ENCODE results near the gene COX17. TPM values are rescaled to one million over a fixed set of nuclear protein-coding genes. Genes with fewer than 3 reads are reported as not detected.

The COX17 gene
- total RNA-seq, 2 donors from 2014 or later: 13.8 to 29.6 TPM

- WGBS, 2 donors: 84 to 93% methylated on average over 5 of the region's 5 CpGs
- H3K36me3 ChIP-seq (replicated peaks in 1 of 2; ENCODE audit: insufficient read depth in 1 of 2, low read depth in 2 of 2): peaks cover 0 to 15% of the 10 kb centered on the region in 2 donors
Measured at GRCh38 chr3:119669906-119670570, 7.2 kb downstream of the COX17 start.

GRCh38 chr3:119665954-119666559 is 11.1 kb downstream of the COX17 start:
- intact Hi-C loops (cut with DNase I): no loop called here
- no peaks in the 10 kb centered on the region for H3K9me3 ChIP-seq
- DNase-seq (no peak), ATAC-seq (no peak)
- no peak overlapping the region for H3K4me3 ChIP-seq
- no peak overlapping the region for H3K27ac ChIP-seq
- peaks cover 0 to 3% of the 10 kb centered on the region in 2 donors for H3K36me3 ChIP-seq (replicated peaks in 1 of 2; ENCODE audit: insufficient read depth in 1 of 2, low read depth in 2 of 2)
- TF ChIP-seq CTCF (IDR thresholded peaks at IDR 0.05): no peak
- no peak for TF ChIP-seq POLR2A (IDR thresholded peaks at IDR 0.05)
- H3K4me1 ChIP-seq: peaks cover 7% of the 10 kb centered on the region
- H3K27me3 ChIP-seq: no peaks in the 10 kb centered on the region
- WGBS, 2 donors: 81 to 82% methylated on average over 6 of the region's 6 CpGs

More at GRCh38 chr3:119669906-119670570, 7.2 kb downstream of the COX17 start:
- intact Hi-C loops (cut with DNase I): no loop called here
- H3K4me3 ChIP-seq: no peak overlapping the region
- H3K9me3 ChIP-seq: no peaks in the 10 kb centered on the region
- no peak overlapping the region for H3K27ac ChIP-seq
- no peak for TF ChIP-seq CTCF (IDR thresholded peaks at IDR 0.05)
- no peak for TF ChIP-seq POLR2A (IDR thresholded peaks at IDR 0.05)
- H3K4me1 ChIP-seq: peaks cover 6% of the 10 kb centered on the region
- DNase-seq: no peak
- H3K27me3 ChIP-seq: no peaks in the 10 kb centered on the region
- ATAC-seq: no peak

- Histone ChIP-seq H3K4me3 (no peak overlapping the region), H3K9me3 (no peaks in the 10 kb centered on the region), H3K4me1 (peaks cover 11% of the 10 kb centered on the region), H3K27me3 (no peaks in the 10 kb centered on the region), H3K36me3 (replicated peaks in 1 of 2; ENCODE audit: insufficient read depth in 1 of 2, low read depth in 2 of 2) (peaks cover 0 to 3% of the 10 kb centered on the region in 2 donors), H3K27ac (no peak overlapping the region)
- WGBS, 2 donors: 76% methylated on average over 4 of the region's 4 CpGs
- no peak for TF ChIP-seq CTCF (IDR thresholded peaks at IDR 0.05)
- no peak for TF ChIP-seq POLR2A (IDR thresholded peaks at IDR 0.05)
- intact Hi-C loops (cut with DNase I): no loop called here
- no peak for DNase-seq
- ATAC-seq: peak; percentile 51
Measured at GRCh38 chr3:119664850-119665379, 12.3 kb downstream of the COX17 start.

GRCh38 chr3:119664370-119664769 is 12.8 kb downstream of the COX17 start:
- DNase-seq: no peak
- Histone ChIP-seq H3K4me3 (no peak overlapping the region), H3K9me3 (no peaks in the 10 kb centered on the region), H3K36me3 (replicated peaks in 1 of 2; ENCODE audit: insufficient read depth in 1 of 2, low read depth in 2 of 2) (peaks cover 0 to 3% of the 10 kb centered on the region in 2 donors), H3K4me1 (peaks cover 11% of the 10 kb centered on the region), H3K27ac (no peak overlapping the region), H3K27me3 (no peaks in the 10 kb centered on the region)
- intact Hi-C loops (cut with DNase I): no loop called here
- TF ChIP-seq POLR2A (IDR thresholded peaks at IDR 0.05) (no peak), CTCF (IDR thresholded peaks at IDR 0.05) (no peak)
- no peak for ATAC-seq
- 70 to 85% methylated on average over 4 of the region's 4 CpGs for WGBS, 2 donors
